ENCODE data around the gene PCNT. TPM values are rescaled to one million over a fixed set of nuclear protein-coding genes. Genes with fewer than 3 reads are reported as not detected.

PCNT gene
- total and polyA plus RNA-seq, 2 of the 8 experiments (the other 6 are each of a cell fraction or from before 2014, with no cell fraction given): 9.9 to 45.1 TPM

DNA sequence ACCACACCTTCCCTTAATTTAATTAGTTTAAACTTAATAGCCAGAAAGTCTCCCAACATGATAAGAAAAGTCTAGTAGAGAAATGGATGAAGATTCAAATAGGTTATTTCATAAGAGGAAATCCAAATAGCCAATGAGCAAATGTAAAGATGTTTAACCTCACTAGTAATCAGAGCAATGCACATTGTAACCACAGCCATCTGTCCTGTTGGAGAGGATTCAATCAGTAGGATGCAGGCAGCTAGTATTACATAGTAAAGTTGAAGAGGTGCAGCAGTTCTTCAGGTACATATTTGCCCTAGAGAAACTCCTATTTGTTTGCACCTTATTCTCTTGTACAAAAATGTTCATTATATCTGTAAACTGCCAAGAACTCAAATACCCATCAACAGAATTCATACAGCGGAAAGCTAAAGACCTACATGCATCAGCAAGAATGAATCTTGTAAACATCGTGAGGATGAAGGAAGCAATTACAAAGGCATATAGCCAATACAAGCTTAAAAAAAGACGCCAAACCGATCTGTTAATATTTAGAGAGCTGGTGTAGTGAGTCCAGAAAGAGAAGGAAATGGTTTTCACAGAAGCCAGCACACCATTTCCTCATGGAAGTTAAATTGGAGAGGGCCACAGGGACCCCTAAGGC lies 162.6 kb downstream of the PCNT start:
- no peak overlapping the region for H3K14ac ChIP-seq (ENCODE audit: insufficient read length)
- no peak overlapping the region for H2BK120ac ChIP-seq (replicated peaks; ENCODE audit: low read depth, low read length)
- H3K27me3 ChIP-seq (replicated peaks in 1 of 4; ENCODE audit: control insufficient read depth in 3 of 4, extremely low read depth in 1 of 4, insufficient read depth in 3 of 4, low read length in 3 of 4): no peaks in the 10 kb centered on the region
- no peaks in the 10 kb centered on the region for H3K23me2 ChIP-seq (ENCODE audit: low read depth, low read length)
- H2AK5ac ChIP-seq (ENCODE audit: low read depth, low read length): no peak overlapping the region
- no peak overlapping the region for H3K56ac ChIP-seq (replicated peaks; ENCODE audit: insufficient read length, low read depth, low read length)
- no peak overlapping the region for H4K91ac ChIP-seq (replicated peaks; ENCODE audit: insufficient read length, low read length)
- no peak overlapping the region for H4K5ac ChIP-seq (ENCODE audit: insufficient read length, low read depth, low read length)
- no peak overlapping the region for H3K4me2 ChIP-seq (ENCODE audit: insufficient read depth in 1 of 2, low read depth in 2 of 2, low read length in 2 of 2)
- H4K8ac ChIP-seq (ENCODE audit: extremely low read depth, insufficient read depth, low read length): no peak overlapping the region
- peaks cover 0 to 2% (median 0%) of the 10 kb centered on the region in 4 experiments; a peak in 1 of 8 replicates for H3K36me3 ChIP-seq (ENCODE audit: control insufficient read depth in 2 of 4, insufficient read depth in 4 of 4, low read length in 3 of 4)
- no peak overlapping the region for H3K27ac ChIP-seq (ENCODE audit: low read depth, low read length)
- peaks cover 0 to 6% of the 10 kb centered on the region in 2 experiments for H4K20me1 ChIP-seq (replicated peaks in 1 of 2; ENCODE audit: control insufficient read depth in 1 of 2, insufficient read depth in 2 of 2, low read length in 2 of 2)
- POLR2A ChIA-PET (ENCODE audit: partially characterized antibody): no interaction called here
- no peaks in the 10 kb centered on the region for H3K9me3 ChIP-seq (ENCODE audit: insufficient read depth in 2 of 2, low read depth in 1 of 2, low read length in 1 of 2)
- H2BK5ac ChIP-seq (ENCODE audit: low read depth, low read length): no peak overlapping the region
- no peak overlapping the region for H2BK20ac ChIP-seq (ENCODE audit: low read length)
- H3K23ac ChIP-seq (ENCODE audit: insufficient read length): no peak overlapping the region
- peaks cover 0 to 2% (median 0%) of the 10 kb centered on the region in 4 experiments; a peak in 1 of 7 replicates for H3K4me1 ChIP-seq (replicated peaks in 1 of 4; ENCODE audit: control insufficient read depth in 3 of 4, insufficient read depth in 4 of 4, low read length in 3 of 4)
- 93% methylated on average over 4 of the region's 4 CpGs; no CpG with 5 or more reads in 1 of the 2 experiments for WGBS, 2 experiments (ENCODE audit: extremely low coverage in 1 of 2, insufficient coverage in 1 of 2, insufficient read length in 1 of 2, insufficient replicate concordance in 2 of 2, low coverage in 1 of 2, low lambda C conversion rate in 2 of 2, missing lambda C conversion rate in 1 of 2)
- H2AFZ ChIP-seq (ENCODE audit: low read length): no peak overlapping the region
- no peak overlapping the region for H2BK12ac ChIP-seq (ENCODE audit: low read depth, low read length)
- FAIRE-seq: no peak
- CTCF ChIA-PET (ENCODE audit: partially characterized antibody): no interaction called here
- H3K79me2 ChIP-seq (ENCODE audit: control insufficient read depth in 1 of 2, insufficient read depth in 2 of 2, low read length in 2 of 2): 0 out of 4 replicates have a peak, but pooled peaks cover 0 to 5% of the 10 kb centered on the region in 2 experiments
- no peaks in the 10 kb centered on the region for H3K79me1 ChIP-seq (ENCODE audit: low read depth, low read length)
- H3K9ac ChIP-seq (replicated peaks in 1 of 4; ENCODE audit: extremely low read depth in 1 of 4, low read depth in 3 of 4, low read length in 3 of 4): no peak overlapping the region
- no peak overlapping the region for H3K4ac ChIP-seq (replicated peaks; ENCODE audit: insufficient read length, low read depth, low read length)
- H2BK15ac ChIP-seq (ENCODE audit: low read length): no peak overlapping the region
- no peak overlapping the region for H3K4me3 ChIP-seq (ENCODE audit: extremely low read depth in 1 of 4, insufficient read depth in 2 of 4, low read depth in 3 of 4, low read length in 4 of 4)
- no peak overlapping the region for H3K18ac ChIP-seq (ENCODE audit: extremely low read depth, low read length)
- DNase-seq (ENCODE audit: low read depth in 1 of 2, low spot score in 2 of 2): no peak
- no peak for TF ChIP-seq BRCA1 (IDR thresholded peaks at IDR 0.05; ENCODE audit: low read depth, low read length)
- TF ChIP-seq, protein P1, sequence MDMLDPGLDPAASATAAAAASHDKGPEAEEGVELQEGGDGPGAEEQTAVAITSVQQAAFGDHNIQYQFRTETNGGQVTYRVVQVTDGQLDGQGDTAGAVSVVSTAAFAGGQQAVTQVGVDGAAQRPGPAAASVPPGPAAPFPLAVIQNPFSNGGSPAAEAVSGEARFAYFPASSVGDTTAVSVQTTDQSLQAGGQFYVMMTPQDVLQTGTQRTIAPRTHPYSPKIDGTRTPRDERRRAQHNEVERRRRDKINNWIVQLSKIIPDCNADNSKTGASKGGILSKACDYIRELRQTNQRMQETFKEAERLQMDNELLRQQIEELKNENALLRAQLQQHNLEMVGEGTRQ (IDR thresholded peaks at IDR 0.05; ENCODE audit: low read length): no peak
- no peak for TF ChIP-seq EGR1 (IDR thresholded peaks at IDR 0.05; ENCODE audit: borderline replicate concordance, low read depth, low read length)
- TF ChIP-seq GABPA (IDR thresholded peaks at IDR 0.05; ENCODE audit: borderline replicate concordance, insufficient read depth, low read length): no peak
- no peak for TF ChIP-seq EZH2 (IDR thresholded peaks at IDR 0.05; ENCODE audit: low read depth, low read length, severe bottlenecking)
- no peak for TF ChIP-seq POLR2AphosphoS5 (IDR thresholded peaks at IDR 0.05; ENCODE audit: low read depth, low read length)
- TF ChIP-seq, protein P2, sequence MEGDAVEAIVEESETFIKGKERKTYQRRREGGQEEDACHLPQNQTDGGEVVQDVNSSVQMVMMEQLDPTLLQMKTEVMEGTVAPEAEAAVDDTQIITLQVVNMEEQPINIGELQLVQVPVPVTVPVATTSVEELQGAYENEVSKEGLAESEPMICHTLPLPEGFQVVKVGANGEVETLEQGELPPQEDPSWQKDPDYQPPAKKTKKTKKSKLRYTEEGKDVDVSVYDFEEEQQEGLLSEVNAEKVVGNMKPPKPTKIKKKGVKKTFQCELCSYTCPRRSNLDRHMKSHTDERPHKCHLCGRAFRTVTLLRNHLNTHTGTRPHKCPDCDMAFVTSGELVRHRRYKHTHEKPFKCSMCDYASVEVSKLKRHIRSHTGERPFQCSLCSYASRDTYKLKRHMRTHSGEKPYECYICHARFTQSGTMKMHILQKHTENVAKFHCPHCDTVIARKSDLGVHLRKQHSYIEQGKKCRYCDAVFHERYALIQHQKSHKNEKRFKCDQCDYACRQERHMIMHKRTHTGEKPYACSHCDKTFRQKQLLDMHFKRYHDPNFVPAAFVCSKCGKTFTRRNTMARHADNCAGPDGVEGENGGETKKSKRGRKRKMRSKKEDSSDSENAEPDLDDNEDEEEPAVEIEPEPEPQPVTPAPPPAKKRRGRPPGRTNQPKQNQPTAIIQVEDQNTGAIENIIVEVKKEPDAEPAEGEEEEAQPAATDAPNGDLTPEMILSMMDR (IDR thresholded peaks at IDR 0.05; ENCODE audit: control extremely low read depth in 1 of 3, insufficient read depth in 1 of 3, low read depth in 1 of 3, low read length in 3 of 3): no peak
- TF ChIP-seq TCF12 (IDR thresholded peaks at IDR 0.05; ENCODE audit: low read depth, low read length): no peak
- TF ChIP-seq CHD1 (IDR thresholded peaks at IDR 0.05; ENCODE audit: low read depth, low read length): no peak
